Osteoblast (primary cell): ENCODE results near the gene GSE1. TPM values are rescaled to one million over a fixed set of nuclear protein-coding genes. Genes with fewer than 3 reads are reported as not detected.

Experiments used
- DNase-seq: peaks from one replicate; pipeline ENCODE4 v3.0.0; 2011; ENCODE audit warnings: low spot score, mixed read lengths; ENCODE audit not compliant: insufficient read length; ENCODE audit errors: missing footprints
- H2AFZ ChIP-seq: 2 replicates; pipeline ENCODE4 v1.6.0; 2011; ENCODE audit warnings: mild to moderate bottlenecking, low read length
- H3K27ac ChIP-seq: 2 replicates; pipeline ENCODE4 v1.5.1; 2011; ENCODE audit warnings: mild to moderate bottlenecking, low read depth, low read length, moderate library complexity
- H3K27me3 ChIP-seq: 2 replicates; pipeline ENCODE4 v1.6.0; 2012; ENCODE audit warnings: mild to moderate bottlenecking, control low read depth, inconsistent platforms, low read length, moderate library complexity; ENCODE audit not compliant: insufficient read depth
- H3K36me3 ChIP-seq: 2 replicates; pipeline ENCODE4 v1.5.1; 2011; ENCODE audit warnings: mild to moderate bottlenecking, low read length, control low read depth, moderate library complexity; ENCODE audit not compliant: insufficient read depth
- H3K4me1 ChIP-seq: 2 replicates; pipeline ENCODE4 v1.5.1; 2011; ENCODE audit warnings: mild to moderate bottlenecking, low read length, control low read depth, moderate library complexity; ENCODE audit not compliant: insufficient read depth
- H3K4me2 ChIP-seq: 2 replicates; pipeline ENCODE4 v1.6.0; 2011; ENCODE audit warnings: mild to moderate bottlenecking, low read length; ENCODE audit not compliant: insufficient read depth
- H3K4me3 ChIP-seq: fragments of 200-600 bp; sonication (generic); 3 replicates; pipeline ENCODE4 v1.5.1; 2012; ENCODE audit warnings: mild to moderate bottlenecking, low read length, inconsistent platforms; ENCODE audit not compliant: insufficient read depth
- H3K79me2 ChIP-seq: 2 replicates; pipeline ENCODE4 v1.6.0; 2012; ENCODE audit warnings: mild to moderate bottlenecking, low read length, control low read depth, inconsistent platforms; ENCODE audit not compliant: insufficient read depth
- H3K9me3 ChIP-seq: 2 replicates; pipeline ENCODE4 v1.5.1; 2011; ENCODE audit warnings: low read depth, low read length, control low read depth
- H4K20me1 ChIP-seq: 2 replicates; pipeline ENCODE4 v1.6.0; 2012; ENCODE audit warnings: mild to moderate bottlenecking, low read length, control low read depth; ENCODE audit not compliant: insufficient read depth
- total RNA-seq: library from RNA; depleted of rRNA; stranded (reverse); fragments of >200 nt; gene quantifications from 2 replicates; pipeline ENCODE4 v1.2.3, GENCODE V29; 2012
- TF ChIP-seq, protein P1 (sequence below): IDR thresholded peaks from 2 replicates; pipeline ENCODE4 v1.5.1; 2011; ENCODE audit warnings: mild to moderate bottlenecking, low read depth, low read length, moderate library complexity; ENCODE audit errors: extremely low read depth

Gene GSE1
- total RNA-seq, 1 donor = 49.6 TPM

DNA sequence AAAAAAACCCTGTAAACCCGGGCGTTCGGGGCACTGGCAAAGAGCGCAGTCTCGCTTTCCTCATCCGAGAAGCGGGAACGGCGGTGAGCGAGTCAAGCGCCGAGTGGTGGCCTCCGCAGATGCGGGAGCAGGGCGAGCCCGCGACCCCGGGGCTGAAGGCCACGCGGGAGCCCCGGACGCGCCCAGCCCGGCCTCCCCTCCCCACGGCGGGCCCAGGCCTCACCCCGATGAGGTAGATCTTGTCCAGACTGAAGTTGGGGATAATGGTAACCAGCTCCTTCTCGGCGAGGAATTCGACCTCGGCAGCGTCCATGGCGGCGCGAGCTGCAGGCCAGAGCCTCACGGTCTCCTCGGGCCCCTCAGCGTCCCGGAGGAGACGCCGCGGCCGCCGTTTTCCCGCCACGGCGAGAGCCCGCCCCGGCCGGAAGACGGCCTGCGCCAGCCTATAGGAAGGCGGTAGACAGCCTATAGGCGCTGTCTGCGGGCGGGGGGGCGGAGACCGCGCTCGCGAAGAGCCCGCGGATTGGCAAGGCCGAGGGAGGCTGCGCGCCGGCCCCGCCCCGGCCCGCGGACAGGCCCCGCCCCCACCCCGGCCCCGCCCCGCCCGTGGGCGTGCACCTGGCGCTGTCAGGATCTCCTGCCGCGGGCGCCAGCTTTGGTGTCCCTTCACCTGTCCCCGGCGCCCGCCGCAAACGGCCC, 75.6 kb downstream of the GSE1 start, which contains the start of gene GINS2:
TSS of gene GINS2 (minus strand) at position 369 of the 699 bp plus-strand sequence. CDS start at position 313, 56 bp downstream.
- Histone ChIP-seq H4K20me1 (no peaks in the 10 kb centered on the region), H3K9me3 (no peaks in the 10 kb centered on the region), H3K27ac (no peak within 1 kb of the TSS), H3K36me3 (no peaks in the 10 kb centered on the region), H3K27me3 (peaks cover 5% of the 10 kb centered on the region), H3K79me2 (peaks cover 2% of the 10 kb centered on the region), H2AFZ (peak within 1 kb of the TSS; percentile 82), H3K4me2 (peak within 1 kb of the TSS; percentile 93), H3K4me1 (peaks cover 5% of the 10 kb centered on the region), H3K4me3 (peak within 1 kb of the TSS; percentile 84)
- TF ChIP-seq, protein P1, sequence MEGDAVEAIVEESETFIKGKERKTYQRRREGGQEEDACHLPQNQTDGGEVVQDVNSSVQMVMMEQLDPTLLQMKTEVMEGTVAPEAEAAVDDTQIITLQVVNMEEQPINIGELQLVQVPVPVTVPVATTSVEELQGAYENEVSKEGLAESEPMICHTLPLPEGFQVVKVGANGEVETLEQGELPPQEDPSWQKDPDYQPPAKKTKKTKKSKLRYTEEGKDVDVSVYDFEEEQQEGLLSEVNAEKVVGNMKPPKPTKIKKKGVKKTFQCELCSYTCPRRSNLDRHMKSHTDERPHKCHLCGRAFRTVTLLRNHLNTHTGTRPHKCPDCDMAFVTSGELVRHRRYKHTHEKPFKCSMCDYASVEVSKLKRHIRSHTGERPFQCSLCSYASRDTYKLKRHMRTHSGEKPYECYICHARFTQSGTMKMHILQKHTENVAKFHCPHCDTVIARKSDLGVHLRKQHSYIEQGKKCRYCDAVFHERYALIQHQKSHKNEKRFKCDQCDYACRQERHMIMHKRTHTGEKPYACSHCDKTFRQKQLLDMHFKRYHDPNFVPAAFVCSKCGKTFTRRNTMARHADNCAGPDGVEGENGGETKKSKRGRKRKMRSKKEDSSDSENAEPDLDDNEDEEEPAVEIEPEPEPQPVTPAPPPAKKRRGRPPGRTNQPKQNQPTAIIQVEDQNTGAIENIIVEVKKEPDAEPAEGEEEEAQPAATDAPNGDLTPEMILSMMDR = no peak
- peak; percentile 100 for DNase-seq

DNA sequence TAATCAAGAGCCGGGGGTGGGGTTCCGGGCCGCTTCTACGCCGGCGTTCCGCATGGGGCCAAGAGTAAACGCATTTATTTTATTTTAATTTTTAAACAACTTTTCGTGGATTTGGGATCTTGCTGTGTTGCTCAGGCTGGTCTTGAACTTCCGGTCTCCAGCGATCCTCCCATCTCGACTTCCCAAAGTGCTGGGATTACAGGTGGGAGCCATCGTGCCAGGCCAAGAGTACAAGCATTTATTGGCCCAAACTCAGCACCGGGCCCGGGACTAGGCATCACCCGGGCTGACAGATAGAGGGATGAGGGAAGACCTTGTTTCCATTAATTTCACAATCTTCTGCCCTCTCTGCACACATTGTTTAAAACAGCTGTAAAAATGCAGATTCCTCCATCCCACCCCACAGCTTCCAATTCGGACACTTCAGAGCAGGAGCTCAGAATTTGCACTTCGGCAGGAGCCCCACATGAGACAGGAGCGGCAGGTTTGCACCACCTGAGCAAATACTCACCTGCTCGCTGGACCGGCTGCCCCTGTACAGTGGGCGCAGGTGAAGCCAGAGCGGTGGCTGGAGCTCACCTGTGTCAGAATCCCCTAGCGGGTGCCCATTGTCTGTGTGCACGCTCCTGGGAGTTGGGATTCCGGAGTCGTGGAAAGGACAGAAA, 76.3 kb downstream of the GSE1 start:
- Histone ChIP-seq H3K4me1 (peaks cover 5% of the 10 kb centered on the region), H4K20me1 (no peaks in the 10 kb centered on the region), H3K36me3 (no peaks in the 10 kb centered on the region), H3K4me3 (peak overlapping the region; percentile 61), H3K4me2 (peak overlapping the region; percentile 87), H3K27me3 (peaks cover 5% of the 10 kb centered on the region), H3K27ac (no peak overlapping the region), H2AFZ (peak overlapping the region; percentile 72), H3K9me3 (no peaks in the 10 kb centered on the region), H3K79me2 (peaks cover 2% of the 10 kb centered on the region)
- peak; percentile 74 for DNase-seq
- TF ChIP-seq, protein P1 = no peak

DNA sequence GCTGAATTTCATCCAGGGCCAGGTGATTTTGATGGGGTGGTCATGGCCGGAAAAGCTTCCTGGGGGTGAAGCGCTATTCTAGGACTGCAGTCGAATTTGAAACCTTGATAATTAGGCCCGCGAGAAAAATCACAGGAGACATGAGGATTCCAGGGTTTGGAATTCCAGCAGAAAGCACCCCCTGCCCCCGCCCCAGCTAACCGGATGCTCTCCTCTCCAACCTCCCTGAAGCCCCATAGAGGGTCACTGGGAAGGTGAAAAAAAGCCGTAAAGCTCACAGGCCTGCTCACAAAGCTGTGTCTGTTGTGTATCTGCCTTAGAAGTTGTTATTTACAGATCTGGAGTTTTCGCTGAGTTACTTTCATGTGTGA, 76.8 kb downstream of the GSE1 start:
- peaks cover 5% of the 10 kb centered on the region for H3K4me1 ChIP-seq
- H3K4me2 ChIP-seq = peak overlapping the region; percentile 87
- no peak overlapping the region for H2AFZ ChIP-seq
- H3K27ac ChIP-seq = no peak overlapping the region
- peak; percentile 61 for DNase-seq
- H3K4me3 ChIP-seq = no peak overlapping the region
- H4K20me1 ChIP-seq = no peaks in the 10 kb centered on the region
- no peaks in the 10 kb centered on the region for H3K9me3 ChIP-seq
- peaks cover 5% of the 10 kb centered on the region for H3K27me3 ChIP-seq
- H3K36me3 ChIP-seq = no peaks in the 10 kb centered on the region
- TF ChIP-seq, protein P1 = no peak
- H3K79me2 ChIP-seq = peaks cover 2% of the 10 kb centered on the region

DNA sequence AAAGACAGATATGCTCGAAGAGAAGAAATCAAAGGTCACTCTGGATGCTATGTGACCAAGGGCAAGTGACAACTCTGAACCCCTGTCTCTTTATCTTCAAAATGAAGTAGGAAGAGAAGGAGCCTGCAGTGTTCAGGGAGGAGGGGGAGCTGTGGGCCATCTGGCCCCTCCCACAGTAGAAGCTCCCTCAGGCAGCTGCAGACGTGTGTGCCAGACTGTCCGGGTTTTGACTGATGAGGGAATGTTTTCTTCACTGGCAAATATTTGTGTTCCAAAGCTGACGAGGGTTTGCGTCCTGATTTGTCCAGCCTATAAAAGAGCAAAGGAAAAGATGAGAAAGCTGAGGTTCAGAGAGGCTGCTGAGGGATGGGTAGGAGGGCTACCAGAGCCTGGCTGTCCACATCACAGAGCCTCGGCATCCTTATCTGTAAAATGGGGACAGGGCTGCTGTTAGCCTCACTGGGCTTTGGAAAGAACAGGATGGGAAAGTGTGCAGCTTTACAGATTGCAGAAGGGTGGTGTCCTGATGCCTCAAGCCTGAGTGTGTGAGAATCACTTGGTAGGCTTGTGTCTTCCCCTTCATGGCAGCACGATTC, 77.4 kb downstream of the GSE1 start:
- Histone ChIP-seq H3K27me3 (peaks cover 8% of the 10 kb centered on the region), H3K36me3 (no peaks in the 10 kb centered on the region), H3K27ac (no peak overlapping the region), H3K4me3 (no peak overlapping the region), H3K4me2 (no peak overlapping the region), H3K79me2 (peaks cover 2% of the 10 kb centered on the region), H3K9me3 (no peaks in the 10 kb centered on the region), H3K4me1 (peaks cover 5% of the 10 kb centered on the region), H4K20me1 (no peaks in the 10 kb centered on the region), H2AFZ (peak overlapping the region; percentile 29)
- peak; percentile 38 for DNase-seq
- TF ChIP-seq, protein P1 = no peak
